ENCODE measurements around the gene LAMA3.

LAMA3 gene

DNA sequence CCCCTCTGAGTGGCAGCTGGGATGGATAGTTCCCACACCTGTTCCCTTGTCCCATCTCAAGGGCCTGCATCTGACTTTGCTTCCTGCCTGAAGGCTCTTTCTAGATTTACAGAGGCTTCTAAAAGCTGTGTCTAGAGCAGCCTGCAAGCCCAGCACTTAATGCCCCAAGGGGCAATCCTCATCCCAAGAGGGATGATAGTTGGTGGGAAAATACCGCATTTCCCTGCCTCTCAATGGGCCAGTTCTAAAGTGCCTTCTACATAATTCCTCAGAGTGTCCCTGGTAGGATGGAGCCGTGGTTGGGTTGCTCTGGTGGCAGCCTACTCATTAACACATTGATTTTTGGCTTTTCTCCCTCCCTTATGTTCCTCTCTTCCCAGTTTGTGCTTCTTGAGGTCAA lies 29.5 kb downstream of the LAMA3 start:
- peaks cover 14% of the 10 kb centered on the region for H3K4me1 Mint-ChIP-seq
- no peak overlapping the region for H3K27ac Mint-ChIP-seq
- H3K9me3 Mint-ChIP-seq: no peaks in the 10 kb centered on the region
- no peaks in the 10 kb centered on the region for H3K36me3 Mint-ChIP-seq (ENCODE audit: low read depth)
- DNase-seq: no peak
- TF ChIP-seq, protein P1, sequence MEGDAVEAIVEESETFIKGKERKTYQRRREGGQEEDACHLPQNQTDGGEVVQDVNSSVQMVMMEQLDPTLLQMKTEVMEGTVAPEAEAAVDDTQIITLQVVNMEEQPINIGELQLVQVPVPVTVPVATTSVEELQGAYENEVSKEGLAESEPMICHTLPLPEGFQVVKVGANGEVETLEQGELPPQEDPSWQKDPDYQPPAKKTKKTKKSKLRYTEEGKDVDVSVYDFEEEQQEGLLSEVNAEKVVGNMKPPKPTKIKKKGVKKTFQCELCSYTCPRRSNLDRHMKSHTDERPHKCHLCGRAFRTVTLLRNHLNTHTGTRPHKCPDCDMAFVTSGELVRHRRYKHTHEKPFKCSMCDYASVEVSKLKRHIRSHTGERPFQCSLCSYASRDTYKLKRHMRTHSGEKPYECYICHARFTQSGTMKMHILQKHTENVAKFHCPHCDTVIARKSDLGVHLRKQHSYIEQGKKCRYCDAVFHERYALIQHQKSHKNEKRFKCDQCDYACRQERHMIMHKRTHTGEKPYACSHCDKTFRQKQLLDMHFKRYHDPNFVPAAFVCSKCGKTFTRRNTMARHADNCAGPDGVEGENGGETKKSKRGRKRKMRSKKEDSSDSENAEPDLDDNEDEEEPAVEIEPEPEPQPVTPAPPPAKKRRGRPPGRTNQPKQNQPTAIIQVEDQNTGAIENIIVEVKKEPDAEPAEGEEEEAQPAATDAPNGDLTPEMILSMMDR (IDR thresholded peaks at IDR 0.05): no peak
- H3K4me3 Mint-ChIP-seq: no peak overlapping the region
- peaks cover 4% of the 10 kb centered on the region for H3K27me3 Mint-ChIP-seq (ENCODE audit: low read depth, poor library complexity)

DNA sequence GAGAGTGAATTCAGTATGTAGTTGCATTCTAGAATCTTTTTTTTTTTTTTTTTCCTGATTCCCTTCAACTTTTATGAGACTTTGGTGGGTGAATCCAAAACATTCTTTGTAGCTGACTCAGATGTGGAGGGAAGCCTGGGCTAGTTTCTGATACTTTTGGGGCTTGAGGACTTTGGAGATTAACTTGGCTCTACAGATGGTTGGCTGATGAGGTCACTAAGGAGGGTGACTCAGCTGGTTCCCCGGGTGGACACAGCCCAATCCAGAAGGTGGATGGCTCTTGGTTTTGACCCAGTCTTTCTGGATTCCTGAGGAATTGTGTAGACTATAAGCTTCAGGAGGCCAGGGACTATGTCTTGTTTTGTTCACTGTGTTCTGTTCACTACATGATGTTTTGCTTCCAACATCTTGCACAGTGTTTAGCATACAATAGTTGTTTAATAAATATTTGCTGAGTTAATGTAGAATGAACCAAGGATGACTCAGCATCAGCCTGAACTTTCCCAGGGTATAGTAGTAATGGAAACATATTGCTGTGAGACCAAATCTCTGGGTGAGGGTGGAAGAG lies 30.5 kb downstream of the LAMA3 start:
- TF ChIP-seq, protein P1 (IDR thresholded peaks at IDR 0.05): no peak
- H3K4me1 Mint-ChIP-seq: peaks cover 14% of the 10 kb centered on the region
- no peak for DNase-seq
- no peak overlapping the region for H3K4me3 Mint-ChIP-seq
- H3K36me3 Mint-ChIP-seq (ENCODE audit: low read depth): no peaks in the 10 kb centered on the region
- no peaks in the 10 kb centered on the region for H3K9me3 Mint-ChIP-seq
- peaks cover 4% of the 10 kb centered on the region for H3K27me3 Mint-ChIP-seq (ENCODE audit: low read depth, poor library complexity)
- no peak overlapping the region for H3K27ac Mint-ChIP-seq

DNA sequence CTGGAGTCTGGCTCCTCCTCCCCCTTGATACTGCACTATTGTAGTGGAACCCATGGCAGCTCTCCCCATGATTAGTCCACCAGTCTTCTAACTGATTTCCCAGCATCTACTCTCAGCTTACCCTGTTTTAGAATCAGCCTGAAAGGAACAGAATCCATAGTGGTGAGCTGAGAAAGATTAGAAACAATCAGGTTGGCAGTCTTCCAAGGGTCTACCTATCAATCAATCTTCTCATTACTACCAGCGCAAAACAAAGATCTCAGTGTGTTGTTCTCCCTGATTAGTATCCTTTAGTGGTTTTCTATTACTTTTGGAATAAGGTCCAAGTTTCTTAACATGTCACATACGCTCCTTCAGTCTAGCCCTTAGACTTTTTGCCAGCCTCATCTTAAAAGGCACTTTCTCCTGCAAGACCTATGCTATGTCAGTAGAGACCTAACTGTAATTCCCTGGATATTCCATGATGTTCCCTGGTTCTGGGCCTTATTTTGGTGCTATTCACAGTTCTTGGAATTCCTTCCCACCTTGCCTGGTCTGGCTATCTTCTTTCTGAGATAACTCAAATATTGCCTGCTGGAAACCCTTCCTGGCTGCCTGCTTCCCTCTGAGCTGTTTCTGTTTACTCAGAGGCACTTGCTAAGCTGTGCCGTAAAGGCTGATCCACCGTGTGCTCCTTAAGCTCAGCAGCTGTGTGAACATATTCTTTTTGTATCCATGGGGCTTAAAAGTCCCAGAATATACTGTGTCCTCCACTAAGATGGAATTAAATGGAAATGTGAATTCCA lies 32.6 kb downstream of the LAMA3 start:
- DNase-seq: no peak
- peaks cover 14% of the 10 kb centered on the region for H3K4me1 Mint-ChIP-seq
- H3K36me3 Mint-ChIP-seq (ENCODE audit: low read depth): no peaks in the 10 kb centered on the region
- TF ChIP-seq, protein P1 (IDR thresholded peaks at IDR 0.05): no peak
- H3K9me3 Mint-ChIP-seq: no peaks in the 10 kb centered on the region
- no peak overlapping the region for H3K27ac Mint-ChIP-seq
- no peak overlapping the region for H3K4me3 Mint-ChIP-seq
- H3K27me3 Mint-ChIP-seq (ENCODE audit: low read depth, poor library complexity): peaks cover 4% of the 10 kb centered on the region

DNA sequence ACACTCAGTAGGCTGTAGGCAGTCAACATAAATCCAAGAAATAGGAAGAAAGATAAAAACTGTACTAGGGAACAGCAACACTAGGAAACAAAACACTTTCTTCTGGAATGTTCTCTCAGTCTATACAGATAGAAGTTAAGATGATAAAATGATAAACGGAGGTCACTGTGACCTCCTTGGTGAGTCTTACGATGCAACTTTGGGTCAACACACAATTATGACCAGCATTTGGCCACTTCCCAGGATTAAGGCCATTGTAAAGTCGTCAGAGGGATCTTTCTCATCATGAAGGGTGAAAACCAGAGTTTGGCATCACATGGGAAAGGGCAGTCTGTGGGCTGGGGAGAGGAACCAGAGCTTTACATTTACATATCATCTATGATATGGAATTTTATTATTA lies 33.4 kb downstream of the LAMA3 start:
- Mint-ChIP-seq H3K27ac (no peak overlapping the region), H3K4me3 (no peak overlapping the region), H3K9me3 (no peaks in the 10 kb centered on the region), H3K27me3 (ENCODE audit: low read depth, poor library complexity) (peaks cover 4% of the 10 kb centered on the region), H3K36me3 (ENCODE audit: low read depth) (no peaks in the 10 kb centered on the region), H3K4me1 (peaks cover 14% of the 10 kb centered on the region)
- TF ChIP-seq, protein P1 (IDR thresholded peaks at IDR 0.05): no peak
- DNase-seq: no peak

DNA sequence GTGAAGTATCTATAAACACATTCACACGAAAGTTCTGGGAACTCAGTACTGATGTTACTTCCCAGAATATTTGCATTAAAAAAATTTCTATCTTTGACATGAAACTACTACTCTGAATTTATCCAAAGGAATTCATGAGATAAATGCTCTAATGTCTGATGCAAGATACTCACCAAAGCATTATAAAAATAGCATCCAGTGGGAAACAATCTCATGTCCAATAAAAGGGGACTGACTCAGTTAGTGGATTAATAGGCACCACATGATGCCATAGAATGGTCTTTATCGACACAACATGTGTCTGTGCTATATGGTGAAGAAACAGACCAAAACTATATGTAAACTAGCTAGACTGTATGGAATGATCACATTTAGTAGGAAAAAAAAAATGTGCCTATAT lies 33.9 kb downstream of the LAMA3 start:
- H3K4me3 Mint-ChIP-seq: no peak overlapping the region
- DNase-seq: no peak
- no peaks in the 10 kb centered on the region for H3K36me3 Mint-ChIP-seq (ENCODE audit: low read depth)
- peaks cover 4% of the 10 kb centered on the region for H3K27me3 Mint-ChIP-seq (ENCODE audit: low read depth, poor library complexity)
- no peaks in the 10 kb centered on the region for H3K9me3 Mint-ChIP-seq
- peaks cover 14% of the 10 kb centered on the region for H3K4me1 Mint-ChIP-seq
- no peak overlapping the region for H3K27ac Mint-ChIP-seq
- TF ChIP-seq, protein P1 (IDR thresholded peaks at IDR 0.05): no peak

DNA sequence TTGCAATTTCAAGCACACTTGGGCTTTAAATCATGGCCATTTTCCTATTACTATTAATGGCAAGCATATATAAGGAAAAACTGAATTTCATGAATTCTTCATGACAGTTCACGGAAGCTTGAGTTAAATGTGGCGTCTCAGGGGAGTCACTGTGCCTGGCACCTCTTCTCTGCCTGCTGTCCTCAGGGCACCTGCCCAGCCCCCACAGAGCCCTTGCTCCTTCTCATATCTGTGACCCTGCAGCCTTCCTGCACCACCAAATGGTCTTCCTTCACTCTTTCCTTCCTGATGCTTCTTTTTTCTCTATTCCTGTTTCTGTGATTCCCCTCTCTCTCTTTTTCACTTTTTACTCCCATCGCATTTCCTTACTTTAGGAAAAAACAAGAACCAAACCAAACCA lies 35.4 kb downstream of the LAMA3 start:
- Mint-ChIP-seq H3K36me3 (ENCODE audit: low read depth) (no peaks in the 10 kb centered on the region), H3K27me3 (ENCODE audit: low read depth, poor library complexity) (no peaks in the 10 kb centered on the region), H3K9me3 (no peaks in the 10 kb centered on the region), H3K4me3 (no peak overlapping the region), H3K4me1 (peaks cover 14% of the 10 kb centered on the region), H3K27ac (no peak overlapping the region)
- TF ChIP-seq, protein P1 (IDR thresholded peaks at IDR 0.05): no peak
- no peak for DNase-seq
